Thoracic aorta (tissue), 2 donors: Measurements from ENCODE around the gene SDK2. TPM values are rescaled to one million over a fixed set of nuclear protein-coding genes. Genes with fewer than 3 reads are reported as not detected.

Experiments
- ATAC-seq: fragments of 150-250 bp; one replicate; pipeline ENCODE4 v1.8.0; 2017; ENCODE audit warnings: low read depth; ENCODE audit not compliant: insufficient number of reproducible peaks, low FRiP score
- DNase-seq: peaks from one replicate; pipeline ENCODE4 v3.0.0-alpha.2; 2020; ENCODE audit warnings: low spot score
- H3K27ac ChIP-seq, 2 donors: fragments of 200-600 bp; sonication (generic); 1 replicate in 1 of 2; 2 replicates in 1 of 2; pipeline ENCODE4 v1.5.1; 2016; ENCODE audit warnings: mild to moderate bottlenecking in 2 of 2, moderate library complexity in 2 of 2
- H3K27me3 ChIP-seq: fragments of 200-600 bp; sonication (generic); replicated peaks from 2 replicates; pipeline ENCODE4 v1.6.0; 2016; ENCODE audit warnings: mild to moderate bottlenecking; ENCODE audit not compliant: insufficient read depth
- H3K36me3 ChIP-seq: fragments of 200-600 bp; sonication (generic); one replicate; pipeline ENCODE4 v1.5.1; 2016
- H3K4me1 ChIP-seq, 2 donors: fragments of 200-600 bp; sonication (generic); 1 replicate in 1 of 2; 2 replicates in 1 of 2; pipeline versions ENCODE4 v1.5.1 to v1.6.0; 2016; ENCODE audit warnings: low read depth in 2 of 2, mild to moderate bottlenecking in 1 of 2; ENCODE audit not compliant: control insufficient read depth in 1 of 2
- H3K4me3 ChIP-seq: fragments of 200-600 bp; sonication (generic); 2 replicates; pipeline ENCODE4 v1.5.1; 2016; ENCODE audit warnings: mild to moderate bottlenecking
- H3K9me3 ChIP-seq: fragments of 200-600 bp; sonication (generic); 2 replicates; pipeline ENCODE4 v1.5.1; 2016
- CTCF ChIP-seq: fragments of 200-600 bp; sonication (generic); IDR thresholded peaks from one replicate; pipeline ENCODE4 v1.5.1; 2019; ENCODE audit warnings: antibody characterized with exemption
- total RNA-seq, 2 donors: library from RNA; depleted of rRNA; stranded (reverse); fragments of >200 nt; gene quantifications; one replicate each; pipeline versions ENCODE4 v1.1.0 to v1.2.3, GENCODE V29; 2016

Gene SDK2
- total RNA-seq, 2 donors from 2014 or later: 6.0 to 8.9 TPM

GRCh38 chr17:73506470-73507435 lies 137.5 kb downstream of the SDK2 start:
- DNase-seq (no peak), ATAC-seq (no peak)
- Histone ChIP-seq H3K4me3 (no peak overlapping the region), H3K27ac (no peak overlapping the region), H3K27me3 (no peaks in the 10 kb centered on the region), H3K4me1 (no peaks in the 10 kb centered on the region), H3K9me3 (no peaks in the 10 kb centered on the region), H3K36me3 (no peaks in the 10 kb centered on the region)
- TF ChIP-seq CTCF: no peak

GRCh38 chr17:73503560-73503959 lies 140.7 kb downstream of the SDK2 start:
- TF ChIP-seq CTCF: no peak
- no peaks in the 10 kb centered on the region for H3K36me3 ChIP-seq
- no peaks in the 10 kb centered on the region for H3K9me3 ChIP-seq
- H3K27me3 ChIP-seq: no peaks in the 10 kb centered on the region
- no peak overlapping the region for H3K27ac ChIP-seq
- ATAC-seq: no peak
- no peak for DNase-seq
- H3K4me3 ChIP-seq: no peak overlapping the region
- H3K4me1 ChIP-seq: no peaks in the 10 kb centered on the region

- no peak for DNase-seq
- TF ChIP-seq CTCF: no peak
- Histone ChIP-seq H3K4me1 (no peaks in the 10 kb centered on the region), H3K9me3 (no peaks in the 10 kb centered on the region), H3K4me3 (no peak overlapping the region), H3K27me3 (no peaks in the 10 kb centered on the region), H3K36me3 (no peaks in the 10 kb centered on the region), H3K27ac (no peak overlapping the region)
- ATAC-seq: no peak
These were observed 143.7 kb downstream of the SDK2 start for GRCh38 chr17:73500414-73500999.

- Histone ChIP-seq H3K4me1 (no peaks in the 10 kb centered on the region), H3K27me3 (no peaks in the 10 kb centered on the region)
These were observed 145.2 kb downstream of the SDK2 start for GRCh38 chr17:73498886-73499554.

More at GRCh38 chr17:73498886-73499554, 145.2 kb downstream of the SDK2 start:
- Histone ChIP-seq H3K9me3 (no peaks in the 10 kb centered on the region), H3K4me3 (no peak overlapping the region), H3K36me3 (no peaks in the 10 kb centered on the region), H3K27ac (no peak overlapping the region)
- TF ChIP-seq CTCF: no peak
- ATAC-seq (no peak), DNase-seq (no peak)
